Mammary epithelial cell (primary cell): ENCODE data around the gene HOXB2.

Experiments used
- CTCF ChIP-seq, 2 donors: IDR thresholded peaks in 1 of 2; conservative IDR thresholded peaks in 1 of 2; 2 replicates each; pipeline ENCODE4 v1.5.1; 2011 to 2012; ENCODE audit warnings: inconsistent platforms in 2 of 2, low read length in 2 of 2, mild to moderate bottlenecking in 2 of 2, control low read depth in 1 of 2, low read depth in 1 of 2; ENCODE audit not compliant: insufficient read depth in 1 of 2; ENCODE audit errors: extremely low read depth in 1 of 2
- EZH2 ChIP-seq: IDR thresholded peaks from 2 replicates; pipeline ENCODE4 v1.6.1; 2012; ENCODE audit warnings: low read length, inconsistent platforms, borderline replicate concordance

- TF ChIP-seq CTCF (conservative IDR thresholded peaks at IDR 0.05 in 1 of 2, IDR thresholded peaks at IDR 0.05 in 1 of 2; ENCODE audit: extremely low read depth in 1 of 2, insufficient read depth in 1 of 2, low read depth in 1 of 2, low read length in 2 of 2) (no peak), EZH2 (no peak)
Observed at GRCh38 chr17:48541036-48541576, 3.8 kb downstream of the HOXB2 start.
